Measurements from ENCODE around the gene ASB4. TPM values are rescaled to one million over a fixed set of nuclear protein-coding genes. Genes with fewer than 3 reads are reported as not detected.

Gene ASB4
- total and polyA plus RNA-seq, 2 experiments from 2014 or later, result not detected

- no peaks in the 10 kb centered on the region for H3K27me3 ChIP-seq (ENCODE audit: insufficient read depth)
- H3K9me3 Mint-ChIP-seq, result no peaks in the 10 kb centered on the region
- DNase-seq (ENCODE audit: low spot score) (peak; percentile 10), ATAC-seq (peak; percentile 54)
- peaks cover 9% of the 10 kb centered on the region for H3K4me1 ChIP-seq (ENCODE audit: insufficient read depth)
- H3K4me1 Mint-ChIP-seq, result peaks cover 15% of the 10 kb centered on the region
- no peaks in the 10 kb centered on the region for H3K36me3 ChIP-seq (ENCODE audit: insufficient read depth)
- no peak overlapping the region for H3K27ac ChIP-seq (ENCODE audit: low read depth)
- H3K4me3 ChIP-seq, result no peak overlapping the region
- no peaks in the 10 kb centered on the region for H3K79me2 ChIP-seq (replicated peaks; ENCODE audit: insufficient read depth)
- H4K20me1 ChIP-seq (replicated peaks; ENCODE audit: insufficient read depth), result no peaks in the 10 kb centered on the region
- H3K27me3 Mint-ChIP-seq (ENCODE audit: insufficient read depth, low read depth, poor library complexity), result no peaks in the 10 kb centered on the region
- peak overlapping the region; percentile 4; the same call in 1 of the 2 replicates for H2AFZ ChIP-seq
- no peak for TF ChIP-seq NANOG (IDR thresholded peaks at IDR 0.05; ENCODE audit: borderline replicate concordance)
- no peak for TF ChIP-seq ETS1 (IDR thresholded peaks at IDR 0.05)
- no peak for TF ChIP-seq EZH2 (IDR thresholded peaks at IDR 0.05; ENCODE audit: low read depth, unreplicated experiment)
- no peak for TF ChIP-seq CTCF (conservative IDR thresholded peaks at IDR 0.05; ENCODE audit: low read depth in 2 of 2)
- TF ChIP-seq STAT1 (IDR thresholded peaks at IDR 0.05; ENCODE audit: unreplicated experiment), result no peak
- no peak for TF ChIP-seq ZNF331 (CRISPR knock-in tag; IDR thresholded peaks at IDR 0.05; ENCODE audit: low read depth)
- TF ChIP-seq ZNF462 (CRISPR knock-in tag; IDR thresholded peaks at IDR 0.05), result no peak
- TF ChIP-seq CREB1 (CRISPR knock-in tag; IDR thresholded peaks at IDR 0.05; ENCODE audit: low read depth), result no peak
- no peak for TF ChIP-seq ZNF114 (CRISPR knock-in tag; IDR thresholded peaks at IDR 0.05)
- TF ChIP-seq POLR2AphosphoS5 (IDR thresholded peaks at IDR 0.05; ENCODE audit: low read depth), result no peak
- TF ChIP-seq EZH2phosphoT487 (IDR thresholded peaks at IDR 0.05; ENCODE audit: unreplicated experiment), result no peak
- TF ChIP-seq REST (IDR thresholded peaks at IDR 0.05; ENCODE audit: unreplicated experiment), result no peak
- no peak for TF ChIP-seq JUNB (IDR thresholded peaks at IDR 0.05; ENCODE audit: unreplicated experiment)
- no peaks in the 10 kb centered on the region for H3K36me3 Mint-ChIP-seq (ENCODE audit: low read depth)
- 0 out of 2 replicates have a peak overlapping the region, but pooled peaks have one; percentile 43 for H3K27ac Mint-ChIP-seq
- H3K4me2 ChIP-seq, result peak overlapping the region; percentile 33; the same call in 1 of the 2 replicates
- no peak overlapping the region for H3K4me3 Mint-ChIP-seq
- H3F3A ChIP-seq (replicated peaks; ENCODE audit: low read depth), result no peaks in the 10 kb centered on the region
- H3K9me2 ChIP-seq (ENCODE audit: insufficient read depth), result peaks cover 3% of the 10 kb centered on the region; the same call in 1 of the 2 replicates
Measured at GRCh38 chr7:95476072-95476847, 9.5 kb upstream of the ASB4 start.

All from GM23338 (cell line).